ENCODE measurements around the gene PARP1.

PARP1 gene

GRCh38 chr1:226376300-226376699 is 31.6 kb downstream of the PARP1 start:
- no peak for DNase-seq (ENCODE audit: low spot score)

DNA sequence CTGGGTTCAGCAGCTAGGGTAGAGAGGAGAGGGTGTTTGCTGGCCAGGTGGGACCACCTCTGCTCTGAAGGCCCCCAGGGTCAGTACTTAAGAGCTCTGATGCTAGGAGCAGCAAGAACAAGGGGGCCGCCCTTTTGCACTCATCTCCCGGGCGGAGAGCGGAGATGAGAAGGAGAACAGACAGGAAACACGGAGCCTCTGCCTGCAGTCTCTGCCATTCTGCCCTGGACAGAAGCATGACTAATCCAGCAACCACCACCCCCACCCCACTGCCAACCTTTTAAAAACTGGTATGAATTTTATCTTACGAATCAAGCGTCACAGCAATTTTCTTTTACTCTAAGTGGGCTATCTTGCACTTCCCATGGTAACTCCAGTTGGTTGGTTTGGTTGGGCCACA is 34.5 kb downstream of the PARP1 start:
- DNase-seq (ENCODE audit: low spot score): no peak

DNA sequence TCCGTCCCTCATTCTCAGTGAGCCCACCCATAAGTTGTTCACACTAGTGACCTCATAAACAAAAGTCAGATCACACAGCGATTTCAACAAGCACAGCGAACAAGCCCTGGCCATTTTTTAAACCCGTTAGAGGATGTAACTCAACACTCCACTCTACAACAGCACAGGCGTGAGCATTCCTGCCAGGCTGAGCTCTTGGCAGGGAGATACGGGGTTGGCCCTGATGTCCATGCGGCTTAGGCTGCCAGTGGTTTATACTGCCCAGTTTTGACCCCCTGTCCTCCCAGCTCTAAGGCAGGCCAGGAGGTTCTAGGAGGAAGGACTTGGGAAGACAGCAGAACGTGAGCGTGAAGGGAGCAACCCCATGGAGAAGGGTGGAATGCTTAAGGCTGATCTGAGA is 35.0 kb downstream of the PARP1 start:
- DNase-seq (ENCODE audit: low spot score): no peak

DNA sequence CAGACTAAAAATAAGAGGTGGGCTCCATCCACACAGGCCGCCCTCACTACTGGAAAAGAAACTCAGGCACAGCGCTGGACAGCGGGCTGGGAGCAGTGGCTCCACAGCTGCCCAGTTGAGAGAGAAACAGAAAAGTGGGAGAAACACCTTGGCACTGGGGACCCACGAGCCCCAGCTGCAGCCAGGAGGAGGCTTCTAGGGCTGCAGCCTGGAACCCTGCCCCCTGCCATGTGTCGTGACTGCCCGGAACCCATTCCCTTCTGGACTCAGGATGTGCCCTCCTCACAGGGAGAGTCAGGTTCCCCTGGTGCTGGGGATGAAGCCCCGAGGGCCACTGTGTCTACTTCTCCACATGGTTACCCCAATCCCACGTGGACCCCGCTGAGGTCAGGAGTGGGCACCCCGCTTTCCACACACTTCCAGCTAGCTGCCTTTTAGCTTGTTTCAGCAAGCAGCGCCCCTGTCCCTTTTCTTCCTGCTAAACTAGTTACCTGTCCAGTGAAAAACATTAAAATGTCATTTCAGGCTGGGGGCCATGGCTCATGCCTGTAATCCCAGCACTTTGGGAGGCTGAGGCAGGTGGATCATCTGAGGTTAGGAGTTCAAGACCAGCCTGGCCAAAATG is 35.9 kb downstream of the PARP1 start:
- DNase-seq (ENCODE audit: low spot score): no peak

- no peak for DNase-seq (ENCODE audit: low spot score)
These were observed 36.7 kb downstream of the PARP1 start for GRCh38 chr1:226371027-226371694.

DNA sequence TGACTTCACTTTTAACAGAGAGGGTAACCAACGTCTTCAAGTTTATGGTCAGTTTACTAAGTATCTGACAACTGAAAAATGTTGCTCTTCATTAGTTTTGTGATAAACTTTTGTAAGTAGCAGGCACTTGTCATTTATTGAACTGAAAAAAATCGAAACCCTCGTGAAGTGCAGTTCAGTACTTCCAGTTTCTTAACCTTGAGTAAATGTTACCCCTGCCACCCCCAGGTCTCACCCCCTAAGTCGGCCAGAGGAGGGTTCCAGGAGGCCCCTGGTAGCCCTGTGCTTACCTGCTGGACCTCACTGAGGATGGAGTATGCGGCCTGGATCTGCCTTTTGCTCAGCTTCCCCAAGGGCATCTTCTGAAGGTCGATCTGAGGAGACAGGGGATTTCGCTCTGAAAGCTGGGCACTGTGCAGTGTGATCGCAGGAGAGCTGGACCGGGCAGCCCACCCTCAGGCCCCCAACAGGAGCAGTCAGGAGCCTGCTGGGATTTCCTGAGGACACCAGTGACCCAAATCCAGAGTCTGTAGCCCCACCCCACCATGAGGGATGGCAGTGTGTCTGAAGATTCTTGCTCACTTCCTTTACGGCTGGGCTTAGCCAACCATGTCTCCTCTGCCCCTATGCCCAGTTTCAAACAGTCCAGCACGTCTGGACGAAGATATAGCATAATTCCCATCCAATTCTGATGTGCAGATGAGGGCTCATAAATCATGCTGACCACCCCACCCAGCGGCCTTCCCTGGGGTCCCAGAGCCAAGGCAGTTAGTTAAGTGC is 37.6 kb downstream of the PARP1 start:
- no peak for DNase-seq (ENCODE audit: low spot score)

- no peak for DNase-seq (ENCODE audit: low spot score)
These were observed 38.8 kb downstream of the PARP1 start for GRCh38 chr1:226369110-226369509.

GRCh38 chr1:226366290-226366689 is 41.6 kb downstream of the PARP1 start:
- DNase-seq (ENCODE audit: low spot score): no peak

DNA sequence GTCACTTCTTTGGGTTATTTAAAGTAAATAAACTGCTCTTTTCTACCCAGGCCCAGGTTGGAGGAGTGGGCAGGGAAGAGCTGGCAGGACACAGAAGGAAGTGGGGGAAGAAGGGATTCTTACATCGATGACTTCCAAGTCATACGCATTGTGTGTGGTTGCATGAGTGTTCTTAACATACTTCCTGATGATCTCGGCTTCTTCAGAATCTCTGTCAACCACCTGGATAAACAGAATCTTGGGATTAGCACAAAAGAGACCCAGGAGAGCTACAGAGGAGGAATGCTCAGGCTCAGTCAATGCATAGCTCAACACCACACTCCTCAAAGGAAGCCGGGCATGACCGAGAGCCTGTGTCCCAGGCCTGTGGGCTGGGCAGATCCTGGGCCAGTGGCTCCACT is 42.1 kb downstream of the PARP1 start:
- DNase-seq (ENCODE audit: low spot score): no peak

DNA sequence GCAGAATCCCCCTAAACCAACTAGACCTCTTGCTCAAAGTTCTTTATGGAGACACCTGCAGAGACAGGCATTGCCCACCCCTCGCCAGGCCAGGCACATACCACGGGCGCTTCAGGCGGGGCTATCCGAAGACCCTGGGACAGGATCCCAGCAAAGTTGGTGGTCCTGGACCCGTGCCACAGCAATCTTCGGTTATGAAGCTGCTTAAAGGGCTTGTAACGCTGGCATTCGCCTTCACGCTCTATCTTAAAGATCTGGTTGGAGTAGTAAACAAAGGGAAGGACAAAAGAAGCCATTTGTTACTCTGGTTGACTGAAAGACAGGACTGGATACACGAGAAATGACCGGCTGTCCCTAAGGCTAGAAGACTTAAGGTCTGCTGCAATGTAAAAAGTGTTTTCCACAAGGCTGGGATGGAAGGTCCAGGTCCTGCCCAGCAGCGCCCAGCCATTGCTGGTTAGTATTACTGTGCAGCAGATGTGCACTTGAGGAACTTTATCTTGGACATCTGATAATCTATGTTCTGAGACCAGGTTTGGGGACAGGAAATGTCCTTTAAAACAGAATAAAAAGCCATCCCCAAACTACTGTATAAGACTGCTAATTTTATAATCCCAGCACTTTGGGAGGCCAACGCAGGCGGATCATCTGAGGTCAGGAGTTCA is 42.9 kb downstream of the PARP1 start:
- no peak for DNase-seq (ENCODE audit: low spot score)

DNA sequence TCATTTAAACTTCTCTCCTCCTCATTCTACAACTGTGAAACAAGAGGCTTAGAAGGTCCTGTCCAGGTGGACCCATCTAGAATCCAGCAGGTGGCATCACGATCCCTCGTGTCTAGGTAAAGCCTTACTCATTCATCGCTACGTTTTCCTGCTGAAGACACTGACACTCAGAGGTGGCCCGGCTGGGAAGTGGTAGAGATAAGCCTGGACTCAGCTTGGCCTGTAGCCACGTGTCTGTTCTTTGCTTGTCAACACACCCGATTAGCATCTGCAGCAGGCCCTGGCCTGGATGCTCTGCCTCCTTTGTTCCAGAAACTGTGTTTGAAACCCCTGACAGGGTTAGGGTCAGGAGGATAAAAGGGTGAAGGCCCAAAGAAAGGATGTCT is 43.4 kb downstream of the PARP1 start:
- no peak for DNase-seq (ENCODE audit: low spot score)

DNA sequence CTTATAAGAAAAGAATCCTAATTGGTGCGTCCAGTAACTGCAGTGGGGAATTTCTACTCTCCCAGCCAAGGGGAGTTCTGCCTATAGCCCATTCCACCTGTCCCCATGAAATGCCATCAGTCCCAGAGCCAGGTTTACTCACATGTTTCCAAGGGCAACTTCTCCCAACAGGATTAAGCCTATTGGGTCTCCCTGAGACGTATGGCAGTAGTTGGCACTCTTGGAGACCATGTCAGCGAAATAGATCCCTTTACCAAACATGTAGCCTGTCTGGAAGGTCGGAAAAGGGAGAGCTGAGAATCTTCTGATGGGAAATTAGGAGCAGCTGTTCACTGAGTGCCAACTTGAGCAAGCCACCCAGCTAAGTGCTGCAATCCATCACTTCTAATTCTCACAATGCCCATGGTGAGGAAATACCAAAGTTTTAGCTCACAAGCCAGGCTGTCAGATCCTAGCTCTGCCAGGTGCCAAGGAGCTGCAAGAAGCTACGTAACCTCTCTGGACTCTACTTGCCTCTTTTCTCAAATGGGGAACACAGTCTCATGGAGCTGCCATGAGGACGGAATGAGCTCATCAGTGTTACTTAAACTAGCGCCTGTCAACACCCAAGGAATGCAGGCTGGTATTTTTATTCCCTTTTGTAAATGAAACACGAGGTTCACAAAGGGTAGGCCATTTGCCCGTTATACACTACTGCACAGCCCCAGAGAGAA is 43.9 kb downstream of the PARP1 start:
- no peak for DNase-seq (ENCODE audit: low spot score)

DNA sequence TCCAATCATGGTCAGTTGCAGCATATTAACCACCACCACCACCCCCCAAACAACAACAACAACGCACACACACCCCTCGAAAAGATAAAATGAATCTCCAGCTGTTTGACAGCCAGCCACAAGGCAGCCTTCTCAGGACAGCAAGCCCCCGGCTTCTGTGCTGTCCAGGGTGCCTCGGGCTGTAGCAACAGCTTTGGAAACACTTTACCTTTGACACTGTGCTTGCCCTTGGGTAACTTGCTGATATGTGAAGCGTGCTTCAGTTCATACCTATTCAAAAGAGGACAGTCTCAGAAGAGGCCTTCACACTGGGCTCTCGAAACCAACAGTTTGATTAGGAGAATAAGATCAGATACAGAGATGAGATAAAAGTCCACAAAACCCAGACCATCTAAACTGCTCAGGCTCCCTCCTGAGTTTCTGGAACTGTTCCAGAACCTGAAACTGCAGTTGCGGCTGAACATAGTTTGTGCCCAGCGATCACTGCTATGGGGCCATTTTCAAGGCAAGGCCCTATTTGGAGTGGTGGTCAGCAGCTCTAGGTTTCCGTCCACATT is 44.9 kb downstream of the PARP1 start:
- DNase-seq (ENCODE audit: low spot score): no peak

DNA sequence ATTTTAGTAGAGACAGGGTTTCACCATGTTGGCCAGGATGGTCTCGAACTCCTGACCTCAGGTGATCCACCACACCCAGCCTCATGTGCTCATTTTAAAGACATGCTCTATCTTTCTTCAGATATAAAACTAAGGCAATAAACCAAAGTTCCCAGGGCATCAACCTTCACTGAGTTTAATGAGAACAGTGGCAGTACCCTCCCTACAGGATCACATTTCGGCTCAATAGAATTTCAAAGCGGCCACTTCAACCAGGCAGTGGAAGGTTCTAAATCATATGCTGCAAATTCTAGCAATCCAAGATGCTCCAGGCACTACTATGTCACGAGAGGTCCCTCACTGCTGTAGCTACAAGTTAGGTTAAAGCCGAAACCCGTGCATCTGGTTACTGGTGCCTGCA is 45.5 kb downstream of the PARP1 start:
- DNase-seq (ENCODE audit: low spot score): no peak

- no peak for DNase-seq (ENCODE audit: low spot score)
These were observed 47.7 kb downstream of the PARP1 start for GRCh38 chr1:226360106-226360746.

DNA sequence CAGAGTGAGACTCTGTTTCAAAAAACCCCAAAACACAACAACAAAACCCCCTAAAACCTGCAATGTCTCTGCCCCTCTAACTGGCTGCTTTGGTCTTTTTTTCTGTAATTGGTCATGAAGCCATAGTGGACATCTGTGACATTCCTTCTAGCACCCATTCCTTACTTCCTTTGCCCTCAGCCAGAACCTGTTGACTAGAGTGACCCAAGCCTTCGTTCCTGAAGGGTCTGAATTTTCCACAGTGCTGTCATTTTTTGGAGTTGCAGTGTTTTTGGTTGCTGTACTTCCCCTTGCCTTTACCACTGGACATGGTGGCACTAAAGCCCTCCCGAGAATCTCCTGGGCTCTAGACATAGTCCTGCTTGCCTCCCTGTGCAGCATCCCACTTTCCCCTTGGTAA is 50.5 kb downstream of the PARP1 start:
- no peak for DNase-seq (ENCODE audit: low spot score)

GRCh38 chr1:226355669-226356551 is 52.0 kb downstream of the PARP1 start:
- DNase-seq (ENCODE audit: low spot score): peak; percentile 80

DNA sequence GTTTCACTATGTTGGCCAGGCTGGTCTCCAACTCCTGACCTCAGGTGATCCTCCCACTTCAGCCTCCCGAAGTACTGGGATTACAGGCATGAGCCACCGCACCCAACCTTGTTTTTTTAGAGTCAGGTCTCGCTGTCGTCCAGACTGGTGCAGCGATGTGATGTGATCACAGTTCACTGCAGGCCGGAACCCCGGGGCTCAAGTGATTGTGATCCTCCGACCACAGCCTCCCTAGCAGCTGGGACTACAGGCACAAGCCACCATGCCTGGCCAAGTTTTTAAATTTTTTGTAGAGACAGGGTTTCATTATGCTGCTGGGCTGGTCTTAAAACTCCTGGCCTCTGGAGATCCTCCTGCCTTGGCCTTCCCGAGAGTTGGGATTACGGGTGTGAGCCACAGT is 52.9 kb downstream of the PARP1 start:
- DNase-seq (ENCODE audit: low spot score): no peak

DNA sequence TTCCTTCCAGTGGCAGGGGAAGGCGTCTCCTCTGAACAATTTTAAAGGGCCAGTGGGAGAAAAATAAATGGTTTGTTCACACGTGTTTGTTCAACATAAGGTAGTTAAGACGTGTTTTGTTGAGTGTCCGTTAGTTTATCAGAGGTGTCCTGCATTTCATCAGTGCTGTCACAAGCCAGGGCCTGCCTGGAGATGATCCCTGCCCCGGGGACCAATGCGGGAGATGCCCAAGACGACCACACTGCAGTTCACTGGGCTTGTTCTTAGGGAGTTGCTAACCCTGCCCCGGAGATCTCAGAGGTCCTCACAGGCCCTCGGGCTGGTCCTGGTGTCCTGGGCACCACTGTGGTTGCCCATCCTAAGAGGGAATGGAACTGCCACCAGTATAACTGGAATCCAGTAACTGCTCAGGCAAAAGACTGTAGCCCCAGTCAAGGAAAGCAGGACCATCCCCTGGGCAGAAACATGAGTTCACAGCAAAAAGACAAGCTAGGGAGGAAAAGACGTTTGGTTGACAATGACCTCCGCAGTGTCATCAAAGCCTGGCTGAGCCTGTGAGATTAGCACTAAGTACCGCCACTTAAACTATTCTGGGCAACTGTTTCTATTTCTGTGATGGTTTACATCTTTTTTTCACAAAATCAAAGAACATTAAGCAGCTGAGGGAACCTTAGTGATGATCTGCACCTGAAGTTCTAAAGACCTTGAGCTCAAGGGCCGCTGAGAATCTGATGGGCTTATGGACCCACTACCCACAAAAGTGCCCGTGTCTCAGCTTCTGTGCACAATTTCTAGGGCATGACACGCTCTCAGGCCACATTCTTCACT is 54.0 kb downstream of the PARP1 start:
- no peak for DNase-seq (ENCODE audit: low spot score)
